ENCODE data around the gene MOB2.

Gene MOB2

GRCh38 chr11:1456596-1457325 is 29.8 kb downstream of the MOB2 start:
- no peak for DNase-seq (ENCODE audit: low read depth in 2 of 2)

GRCh38 chr11:1456176-1456575 is 30.4 kb downstream of the MOB2 start:
- no peak for DNase-seq (ENCODE audit: low read depth in 2 of 2)

- DNase-seq (ENCODE audit: low read depth in 2 of 2): no peak
Observed at GRCh38 chr11:1455763-1456060, 30.9 kb downstream of the MOB2 start.

DNA sequence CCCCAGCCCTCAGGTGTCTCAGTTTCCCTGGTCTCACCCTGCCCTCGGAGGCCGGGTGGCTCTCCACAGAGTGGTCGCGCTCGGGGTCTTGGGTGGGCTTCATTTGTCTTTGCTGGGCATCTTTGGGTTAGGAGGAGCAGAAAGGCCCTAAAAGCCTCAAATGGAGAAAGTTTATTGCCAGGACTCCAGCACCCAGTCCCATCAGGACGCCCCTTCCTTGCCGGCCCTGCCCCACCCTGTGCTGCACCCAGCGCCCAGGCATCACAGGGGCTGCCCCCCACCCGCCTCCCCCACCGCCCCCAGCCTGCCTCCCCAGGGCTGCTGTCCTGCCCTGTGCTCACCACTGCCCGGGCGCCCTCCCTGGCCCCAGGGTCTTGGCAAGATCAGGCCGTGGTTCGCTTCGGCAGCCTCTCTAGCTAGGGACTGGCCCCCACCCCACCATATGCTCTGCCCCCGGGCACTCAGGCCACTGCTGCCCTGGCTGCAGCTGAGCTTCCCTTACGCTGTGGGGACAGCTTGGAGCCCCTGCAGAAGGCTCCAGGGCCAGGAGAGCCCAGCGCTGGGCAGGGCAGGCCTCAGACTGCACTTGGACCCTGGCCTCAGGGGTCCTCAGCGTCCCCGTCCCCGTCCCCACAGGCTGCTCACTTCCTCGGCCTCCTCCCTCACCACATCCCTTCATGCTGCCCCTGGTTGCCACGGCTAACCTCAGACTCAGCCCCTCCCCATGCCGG is 31.4 kb downstream of the MOB2 start:
- no peak for DNase-seq (ENCODE audit: low read depth in 2 of 2)

DNA sequence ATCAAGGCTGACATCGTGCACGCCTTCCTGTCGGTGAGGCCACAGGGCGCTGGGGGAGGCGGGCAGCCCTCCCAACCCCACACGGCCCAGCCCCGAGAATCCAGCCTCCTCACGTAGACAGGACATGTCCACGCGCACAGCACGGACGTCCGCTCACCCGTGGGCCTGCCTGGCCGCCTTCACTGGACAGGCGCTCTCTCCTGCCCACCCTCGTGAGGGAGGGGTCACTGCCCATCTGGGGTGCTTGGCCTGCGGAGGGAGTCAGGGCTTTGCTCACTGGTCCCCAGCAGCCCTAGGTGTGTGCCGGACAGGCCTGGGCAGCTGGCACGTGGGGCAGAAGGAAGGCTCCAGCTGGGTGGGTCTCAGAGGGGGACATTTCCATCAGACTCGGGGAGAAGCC is 32.0 kb downstream of the MOB2 start:
- DNase-seq (ENCODE audit: low read depth in 2 of 2): no peak

DNA sequence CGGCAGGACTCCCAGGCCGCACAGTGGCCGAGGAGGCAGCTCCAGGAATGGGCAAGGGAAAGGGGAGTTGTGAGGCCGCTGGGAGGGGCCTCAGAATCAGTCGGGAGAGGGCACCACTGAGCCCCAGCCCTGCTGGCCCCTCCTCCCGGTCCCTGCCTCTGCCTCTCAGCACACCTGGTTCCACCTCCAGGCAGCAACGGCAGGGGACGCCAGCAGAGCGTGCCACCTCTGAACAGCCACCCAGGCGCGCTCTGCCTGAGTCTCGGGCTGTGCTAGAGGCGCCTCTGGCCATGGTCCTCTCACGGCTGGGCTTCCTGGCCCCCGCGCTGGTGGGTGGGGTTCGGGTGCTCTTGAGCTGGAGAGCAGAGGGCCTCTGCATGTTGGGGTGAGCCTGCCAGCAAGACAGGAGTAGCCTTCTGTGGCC is 33.0 kb downstream of the MOB2 start:
- no peak for DNase-seq (ENCODE audit: low read depth in 2 of 2)

DNA sequence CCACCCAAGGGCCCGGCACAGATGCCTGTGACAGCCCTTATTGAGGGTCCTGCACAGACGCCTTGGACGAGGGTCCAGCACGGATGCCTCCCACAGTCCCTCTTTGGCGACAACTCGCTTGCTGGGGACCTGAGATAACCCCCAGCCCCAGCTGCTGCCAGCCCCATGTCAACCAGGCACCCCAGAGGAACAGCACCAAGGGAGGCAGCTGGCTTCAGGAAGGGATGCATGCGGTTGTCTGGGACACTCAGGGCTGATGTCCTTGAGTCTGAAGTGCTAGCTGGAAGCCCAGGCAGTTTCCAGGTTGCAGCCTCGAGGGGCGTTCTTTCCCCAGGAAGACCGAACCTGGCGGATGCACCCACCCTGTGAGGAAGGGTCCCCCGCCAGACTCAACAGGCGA is 33.8 kb downstream of the MOB2 start:
- DNase-seq (ENCODE audit: low read depth in 2 of 2): no peak

DNA sequence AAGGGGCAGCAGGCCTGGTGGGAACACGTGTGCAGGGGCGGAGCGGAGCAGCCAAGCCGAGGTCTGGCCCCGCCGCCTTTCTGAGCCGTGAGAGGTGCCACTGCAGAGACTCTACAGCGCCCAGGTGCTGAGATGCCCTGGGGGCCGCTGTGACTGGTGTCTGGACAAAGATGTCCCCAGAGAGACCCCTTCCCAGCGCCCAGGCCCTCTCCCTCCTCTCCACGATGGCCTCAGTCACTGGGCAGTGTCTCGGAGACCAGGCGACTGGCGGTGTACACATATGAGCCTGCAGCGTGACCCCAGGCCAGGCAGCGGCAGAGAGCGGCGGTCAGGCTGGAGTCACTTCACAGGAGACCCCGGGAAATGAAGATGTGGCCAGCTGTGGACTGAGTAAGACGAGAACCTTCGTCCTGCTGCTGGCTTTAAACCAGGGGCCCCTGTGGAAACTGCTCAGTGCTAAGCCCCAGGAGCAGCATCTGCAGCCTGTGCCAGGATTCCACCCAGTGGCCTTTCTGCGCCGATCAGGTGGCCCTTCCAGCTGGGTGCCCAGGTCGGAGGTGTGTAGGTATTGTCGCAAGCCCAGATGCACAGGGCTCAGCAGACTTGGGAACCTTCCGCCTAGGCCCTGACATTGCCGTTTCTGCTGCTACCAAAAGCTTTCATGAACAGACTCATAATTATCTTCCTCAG is 34.7 kb downstream of the MOB2 start:
- DNase-seq (ENCODE audit: low read depth in 2 of 2): no peak

DNA sequence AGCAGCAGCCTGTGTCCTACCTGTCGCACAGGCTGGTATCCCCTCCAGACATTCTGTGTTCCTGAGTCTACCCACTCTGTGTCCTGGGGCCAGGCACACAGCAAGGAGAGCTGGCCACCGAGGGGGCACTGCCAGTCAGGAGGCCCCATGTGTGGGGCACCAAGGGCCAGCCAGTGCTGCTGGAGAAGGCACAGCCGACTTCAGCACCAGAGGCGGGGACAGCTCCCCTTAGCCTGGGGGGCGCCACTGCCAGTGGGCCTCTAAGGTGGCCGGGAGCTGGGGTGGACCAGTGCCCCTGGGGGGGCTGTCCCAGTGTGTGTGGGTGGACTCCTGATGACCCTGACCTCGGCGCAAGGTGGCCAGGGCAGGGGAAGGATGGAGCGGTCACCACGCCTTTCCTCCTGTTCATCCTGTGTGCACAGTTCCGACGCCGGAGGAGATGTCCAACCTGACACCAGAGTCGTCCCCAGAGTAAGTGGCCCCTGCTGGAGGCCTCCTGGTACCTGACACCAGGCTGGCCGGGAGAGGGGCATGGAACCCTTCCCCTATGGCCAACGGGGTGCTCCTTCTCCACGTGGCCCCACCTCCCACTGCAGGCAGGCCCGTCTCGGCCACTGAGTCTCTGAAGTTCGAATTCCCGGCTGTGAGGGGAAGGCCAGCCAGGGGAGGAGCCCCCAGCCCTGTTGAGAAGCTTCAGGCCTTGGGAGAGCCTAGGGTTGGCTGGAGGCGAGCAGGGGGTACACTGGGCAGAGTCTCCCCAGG is 35.4 kb downstream of the MOB2 start:
- no peak for DNase-seq (ENCODE audit: low read depth in 2 of 2)

- DNase-seq (ENCODE audit: low read depth in 2 of 2): no peak
Observed at GRCh38 chr11:1450344-1450875, 36.2 kb downstream of the MOB2 start.

GRCh38 chr11:1449490-1450243 is 36.9 kb downstream of the MOB2 start:
- no peak for DNase-seq (ENCODE audit: low read depth in 2 of 2)

- DNase-seq (ENCODE audit: low read depth in 2 of 2): no peak
Observed at GRCh38 chr11:1448882-1449281, 37.7 kb downstream of the MOB2 start.

GRCh38 chr11:1447845-1448825 is 38.4 kb downstream of the MOB2 start:
- DNase-seq (ENCODE audit: low read depth in 2 of 2): no peak

GRCh38 chr11:1446623-1447022 is 40.0 kb downstream of the MOB2 start:
- no peak for DNase-seq (ENCODE audit: low read depth in 2 of 2)

DNA sequence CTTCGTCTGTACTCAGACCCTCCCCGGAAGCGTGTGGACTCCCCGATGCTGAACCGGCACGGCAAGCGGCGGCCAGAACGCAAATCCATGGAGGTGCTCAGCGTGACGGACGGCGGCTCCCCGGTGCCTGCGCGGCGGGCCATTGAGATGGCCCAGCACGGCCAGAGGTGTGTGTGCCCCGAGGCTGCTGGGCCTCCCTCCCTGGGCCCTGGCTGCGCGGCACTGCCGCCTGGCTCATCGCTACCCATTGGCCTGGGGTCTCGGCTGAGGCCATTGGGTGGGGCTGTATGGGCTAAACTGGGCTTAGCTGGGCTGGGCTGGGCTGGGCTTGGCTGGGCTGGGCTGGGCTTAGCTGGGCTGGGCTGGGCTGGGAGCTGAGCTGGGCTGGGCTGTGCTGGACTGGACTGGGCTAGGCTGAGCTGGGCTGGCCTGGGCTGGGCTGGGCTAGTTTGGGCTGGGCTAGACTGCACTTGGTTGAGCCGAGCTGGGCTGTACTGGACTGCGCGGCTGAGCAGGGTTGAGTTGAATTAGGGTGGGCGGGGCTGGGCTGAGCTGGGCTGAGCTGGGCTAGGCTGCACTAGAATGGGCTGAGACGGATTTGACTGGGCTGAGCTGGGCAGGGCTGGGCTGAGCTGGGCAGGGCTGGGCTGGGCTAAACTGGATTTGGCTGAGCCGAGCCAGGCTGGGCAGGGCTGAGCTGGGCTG is 40.7 kb downstream of the MOB2 start:
- no peak for DNase-seq (ENCODE audit: low read depth in 2 of 2)

GRCh38 chr11:1444823-1445422 is 41.7 kb downstream of the MOB2 start:
- no peak for DNase-seq (ENCODE audit: low read depth in 2 of 2)

DNA sequence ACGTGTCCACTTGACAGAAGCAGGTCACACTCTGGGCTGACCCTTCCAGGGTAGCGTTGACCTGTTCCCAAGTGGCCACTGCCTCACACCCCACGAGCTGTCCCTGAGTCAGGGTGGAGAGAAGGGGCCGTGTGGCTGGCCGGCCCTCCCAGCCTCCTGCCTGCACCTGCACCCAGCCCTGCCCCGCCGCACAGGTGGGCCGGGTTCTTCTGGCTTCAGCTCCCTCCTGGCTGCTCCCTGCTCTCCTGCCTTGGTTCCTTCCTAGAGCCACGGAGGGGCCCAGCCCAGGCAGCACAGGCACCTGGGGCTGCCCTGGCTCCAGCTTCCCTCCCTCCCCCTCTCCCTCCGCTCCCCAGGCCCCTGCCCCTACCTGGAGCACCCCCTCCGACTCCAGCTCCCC is 42.3 kb downstream of the MOB2 start:
- DNase-seq (ENCODE audit: low read depth in 2 of 2): no peak

DNA sequence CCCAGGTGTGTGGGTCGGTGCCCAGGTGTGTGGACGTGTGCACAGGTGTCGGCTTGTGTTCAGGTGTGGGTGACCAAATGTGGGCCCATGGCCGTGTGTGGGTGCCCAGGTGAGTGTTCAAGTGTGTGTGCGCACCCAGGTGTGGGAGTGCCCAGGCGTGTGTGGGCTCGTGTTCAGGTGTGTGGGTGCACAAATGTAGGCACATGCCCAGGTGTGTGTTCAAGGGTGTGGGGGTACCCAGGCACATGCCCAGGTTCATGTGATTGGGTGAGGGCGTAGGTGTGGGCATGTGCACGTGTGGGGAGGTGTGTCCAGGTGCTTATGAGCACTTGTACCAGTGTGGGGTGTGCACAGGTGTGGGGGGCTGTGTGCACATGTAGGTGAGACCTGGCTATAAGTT is 42.8 kb downstream of the MOB2 start:
- no peak for DNase-seq (ENCODE audit: low read depth in 2 of 2)

DNA sequence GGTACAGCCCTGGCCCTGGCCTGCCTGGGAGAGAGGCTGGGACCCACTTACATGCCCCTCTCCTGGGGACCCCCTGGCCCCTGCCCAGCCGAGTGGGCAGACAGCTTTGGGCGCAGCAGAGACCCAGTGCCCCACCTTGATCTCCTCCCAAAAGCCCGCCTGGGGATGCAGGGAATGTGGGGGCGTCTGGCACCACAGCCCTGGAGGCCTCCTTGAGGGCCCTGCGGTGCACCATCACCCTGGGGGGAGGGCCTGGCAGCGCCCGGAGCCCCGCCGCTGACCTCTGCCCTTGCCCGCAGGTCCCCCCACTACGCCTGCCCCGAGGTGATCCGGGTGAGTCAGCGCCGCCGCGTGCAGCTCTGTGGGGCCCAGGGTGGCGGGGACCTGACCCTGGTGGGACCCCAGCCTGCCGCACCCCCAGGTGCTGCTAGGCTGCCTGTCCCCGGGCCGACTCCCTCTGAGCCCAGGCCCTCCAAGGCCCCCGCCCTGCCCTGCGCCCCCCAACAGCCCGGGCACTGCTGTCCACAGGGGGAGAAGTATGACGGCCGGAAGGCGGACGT is 43.7 kb downstream of the MOB2 start:
- no peak for DNase-seq (ENCODE audit: low read depth in 2 of 2)
